GM18508 (cell line): ENCODE data around the gene SYT6.

Experiments
- ATAC-seq: cut with Tn5 transposase; IDR thresholded peaks from one replicate; pipeline ENCODE4 v1.9.1; 2021; ENCODE audit warnings: moderate number of reproducible peaks; ENCODE audit not compliant: insufficient read depth, unreplicated experiment

The SYT6 gene

GRCh38 chr1:114124644-114125043 lies 29.0 kb downstream of the SYT6 start:
- no peak for ATAC-seq

GRCh38 chr1:114122941-114123618 lies 30.6 kb downstream of the SYT6 start:
- no peak for ATAC-seq

GRCh38 chr1:114118351-114118990 lies 35.2 kb downstream of the SYT6 start:
- ATAC-seq, result no peak

GRCh38 chr1:114117654-114118053 lies 36.0 kb downstream of the SYT6 start:
- no peak for ATAC-seq

- no peak for ATAC-seq
These were observed 37.6 kb downstream of the SYT6 start for GRCh38 chr1:114116086-114116485.

GRCh38 chr1:114114185-114115094 lies 39.2 kb downstream of the SYT6 start:
- ATAC-seq, result no peak

GRCh38 chr1:114113411-114114184 lies 40.1 kb downstream of the SYT6 start:
- no peak for ATAC-seq

GRCh38 chr1:114112775-114113174 lies 40.9 kb downstream of the SYT6 start:
- ATAC-seq, result no peak

- ATAC-seq, result no peak
These were observed 41.7 kb downstream of the SYT6 start for GRCh38 chr1:114111731-114112641.

- ATAC-seq, result no peak
These were observed 43.7 kb downstream of the SYT6 start for GRCh38 chr1:114109981-114110380.

- ATAC-seq, result peak; percentile 78
These were observed 44.9 kb downstream of the SYT6 start for GRCh38 chr1:114108751-114109255.

- ATAC-seq, result no peak
These were observed 45.9 kb downstream of the SYT6 start for GRCh38 chr1:114107474-114108435.

- no peak for ATAC-seq
These were observed 48.2 kb downstream of the SYT6 start for GRCh38 chr1:114105421-114105979.

GRCh38 chr1:114104949-114105348 lies 48.7 kb downstream of the SYT6 start:
- ATAC-seq, result no peak

- ATAC-seq, result no peak
These were observed 49.7 kb downstream of the SYT6 start for GRCh38 chr1:114103992-114104391.

GRCh38 chr1:114102136-114102535 lies 51.5 kb downstream of the SYT6 start:
- no peak for ATAC-seq

GRCh38 chr1:114100148-114100547 lies 53.5 kb downstream of the SYT6 start:
- no peak for ATAC-seq

GRCh38 chr1:114099268-114099667 lies 54.4 kb downstream of the SYT6 start:
- no peak for ATAC-seq
